Lower leg skin (tissue), 4 donors: ENCODE results near the gene STX16. TPM values are rescaled to one million over a fixed set of nuclear protein-coding genes. Genes with fewer than 3 reads are reported as not detected.
A peak's percentile ranks its signal among the peaks of the same experiment; 100 is the strongest.

Experiments used
- DNase-seq, 2 donors: peaks; one replicate each; pipeline ENCODE4 v3.0.0-alpha.2; 2019; ENCODE audit warnings: low spot score in 2 of 2
- H3K4me3 ChIP-seq: fragments of 200-600 bp; sonication (generic); 2 replicates; pipeline ENCODE4 v1.5.1; 2017; ENCODE audit warnings: mild to moderate bottlenecking, low read depth; ENCODE audit not compliant: poor library complexity, severe bottlenecking
- CTCF ChIP-seq, 3 donors: fragments of 450-650 bp; IDR thresholded peaks; one replicate each; pipeline ENCODE4 v1.5.1; 2016; ENCODE audit warnings: antibody characterized with exemption in 3 of 3, mild to moderate bottlenecking in 3 of 3, moderate library complexity in 2 of 3
- POLR2A ChIP-seq, 2 donors: fragments of 450-650 bp; IDR thresholded peaks; one replicate each; pipeline ENCODE4 v1.6.1; 2016 to 2017; ENCODE audit warnings: antibody characterized with exemption in 2 of 2, mild to moderate bottlenecking in 1 of 2, moderate library complexity in 1 of 2
- WGBS, 2 donors: methylation state at CpG; one replicate each; pipeline ENCODE4 v1.1.5; 2018; 5-methylcytosine and 5-hydroxymethylcytosine counted together
- intact Hi-C: fragments of 100-400 bp; cut with DNase I; formaldehyde crosslinking; loops from one replicate; pipeline ENCODE4 v1.15.0; 2023; ENCODE audit warnings: low total_unique reads
- total RNA-seq, 4 donors: library from RNA; depleted of rRNA; stranded (reverse); fragments of >200 nt; gene quantifications; one replicate each; pipeline ENCODE4 v1.1.0, GENCODE V29; 2016

Gene STX16
- total RNA-seq, 4 donors from 2014 or later = 36.0 to 52.1 (median 44.2) TPM

GRCh38 chr20:58705208-58705926 is 54.3 kb downstream of the STX16 start:
- H3K4me3 ChIP-seq = no peak overlapping the region
- 79 to 82% methylated on average over 14 of the region's 14 CpGs for WGBS, 2 donors
- intact Hi-C loops = no loop called here
- DNase-seq = peak in 1 of 2 donors; percentile 49
- no peak for TF ChIP-seq POLR2A (IDR thresholded peaks at IDR 0.05)
- no peak for TF ChIP-seq CTCF (IDR thresholded peaks at IDR 0.05)

GRCh38 chr20:58706150-58706892 is 55.2 kb downstream of the STX16 start:
- H3K4me3 ChIP-seq = no peak overlapping the region
- intact Hi-C loops = no loop called here
- 88 to 95% methylated on average over 20 of the region's 20 CpGs for WGBS, 2 donors
- peak in 1 of 2 donors; percentile 58 for DNase-seq
- TF ChIP-seq CTCF (IDR thresholded peaks at IDR 0.05) (no peak), POLR2A (IDR thresholded peaks at IDR 0.05) (no peak)

- intact Hi-C loops = no loop called here
- TF ChIP-seq POLR2A (IDR thresholded peaks at IDR 0.05) (no peak), CTCF (IDR thresholded peaks at IDR 0.05) (no peak)
- no peak overlapping the region for H3K4me3 ChIP-seq
- 92 to 95% methylated on average over 22 to 23 of the region's 23 CpGs for WGBS, 2 donors
- DNase-seq = peak in 1 of 2 donors; percentile 60
Observed at GRCh38 chr20:58706975-58707681, 56.0 kb downstream of the STX16 start.

GRCh38 chr20:58707770-58708169 is 56.7 kb downstream of the STX16 start:
- DNase-seq = peak in 1 of 2 donors; percentile 53
- no peak overlapping the region for H3K4me3 ChIP-seq
- no peak for TF ChIP-seq POLR2A (IDR thresholded peaks at IDR 0.05)
- TF ChIP-seq CTCF (IDR thresholded peaks at IDR 0.05) = no peak
- intact Hi-C loops = no loop called here
- WGBS, 2 donors = 95% methylated on average over 10 of the region's 10 CpGs

- intact Hi-C loops = no loop called here
- peak in 1 of 2 donors; percentile 68 for DNase-seq
- 88 to 92% methylated on average over 26 to 28 of the region's 28 CpGs for WGBS, 2 donors
- no peak for TF ChIP-seq POLR2A (IDR thresholded peaks at IDR 0.05)
- no peak for TF ChIP-seq CTCF (IDR thresholded peaks at IDR 0.05)
- H3K4me3 ChIP-seq = no peak overlapping the region
Observed at GRCh38 chr20:58708246-58708931, 57.3 kb downstream of the STX16 start.
